Measurements from ENCODE around the gene OR2B6. TPM values are rescaled to one million over a fixed set of nuclear protein-coding genes. Genes with fewer than 3 reads are reported as not detected.

Gene OR2B6
- total RNA-seq, 1 experiment from 2014 or later = not detected

DNA sequence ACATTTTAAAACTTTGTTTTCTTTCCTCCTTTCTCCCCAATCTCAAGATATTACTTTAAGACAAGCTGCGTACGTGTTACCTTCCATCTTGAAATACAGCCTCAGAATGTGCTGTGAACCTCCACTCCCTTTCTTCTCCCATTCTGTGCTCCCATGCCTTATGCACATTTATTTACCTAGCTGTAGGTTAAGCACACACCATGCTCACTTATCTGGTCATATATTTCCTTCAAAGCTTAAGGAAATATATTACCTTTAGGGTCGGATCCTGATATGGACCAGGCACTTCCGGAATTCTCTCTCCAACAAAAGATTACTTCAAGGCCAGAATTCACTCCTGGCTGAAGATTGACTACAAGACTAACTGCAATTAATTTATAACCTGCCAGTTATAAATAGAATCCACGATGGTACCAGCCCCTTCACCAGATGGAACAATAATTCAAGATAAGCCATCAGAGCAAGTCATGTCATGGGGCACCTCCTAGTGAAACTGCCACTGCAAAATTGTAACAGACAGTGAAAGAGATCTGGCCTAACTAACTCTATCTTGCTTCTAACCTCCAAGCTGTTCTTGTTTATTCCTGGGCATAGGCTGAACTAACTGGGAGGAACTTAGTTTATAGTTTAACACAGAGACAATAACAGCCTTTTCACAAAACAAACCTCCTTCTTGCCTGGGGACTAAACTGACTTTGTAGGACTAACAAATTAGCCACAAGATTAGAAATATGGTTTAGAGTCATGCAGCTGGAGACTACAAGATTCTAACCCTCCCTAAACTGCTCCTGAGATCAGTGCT is 47.5 kb downstream of the OR2B6 start:
- Histone ChIP-seq H3K79me1 (ENCODE audit: insufficient read depth, low read depth, low read length, poor library complexity, severe bottlenecking) (no peaks in the 10 kb centered on the region), H2BK5ac (ENCODE audit: insufficient read length, low read length) (no peak overlapping the region), H3K23me2 (ENCODE audit: insufficient read length, low read depth, low read length, poor library complexity, severe bottlenecking) (no peaks in the 10 kb centered on the region), H2BK15ac (ENCODE audit: low read depth, low read length) (no peak overlapping the region), H3K4me2 (ENCODE audit: insufficient read depth, insufficient read length, low read length) (no peak overlapping the region), H4K8ac (replicated peaks; ENCODE audit: insufficient read length, low read depth, low read length) (no peak overlapping the region), H2AK5ac (ENCODE audit: insufficient read length, low read length) (no peak overlapping the region), H3K23ac (ENCODE audit: insufficient read length, low read depth, low read length) (no peak overlapping the region), H3K56ac (ENCODE audit: insufficient read length, low read depth, low read length) (no peak overlapping the region), H3K27ac (ENCODE audit: insufficient read length, low read depth, low read length) (no peak overlapping the region), H3K79me2 (ENCODE audit: insufficient read depth, low read length) (no peaks in the 10 kb centered on the region), H2AFZ (ENCODE audit: low read length) (no peak overlapping the region), H3K9ac (ENCODE audit: extremely low read depth, insufficient read length, low read length) (no peak overlapping the region), H2BK120ac (ENCODE audit: low read depth, low read length, poor library complexity, severe bottlenecking) (no peak overlapping the region), H4K91ac (ENCODE audit: insufficient read length, low read depth, low read length) (no peak overlapping the region), H3K9me3 (ENCODE audit: control insufficient read depth, low read depth, low read length) (no peaks in the 10 kb centered on the region), H3K4me1 (ENCODE audit: insufficient read depth, low read length) (peaks cover 12% of the 10 kb centered on the region; the same call in 1 of the 2 replicates), H4K20me1 (ENCODE audit: control insufficient read depth, insufficient read depth, insufficient read length) (no peaks in the 10 kb centered on the region), H3K4ac (ENCODE audit: low read depth, low read length) (no peak overlapping the region), H3K18ac (ENCODE audit: insufficient read length, low read depth, low read length) (no peak overlapping the region), H2BK12ac (ENCODE audit: insufficient read length, low read depth, low read length) (no peak overlapping the region), H3K27me3 (ENCODE audit: insufficient read depth, low read length) (no peaks in the 10 kb centered on the region), H4K5ac (ENCODE audit: insufficient read length, low read depth, low read length) (no peak overlapping the region), H2BK20ac (ENCODE audit: low read depth, low read length, poor library complexity, severe bottlenecking) (no peak overlapping the region), H3K14ac (ENCODE audit: insufficient read depth, low read length) (no peak overlapping the region), H3T11ph (ENCODE audit: low read length) (no peak overlapping the region)
- Mint-ChIP-seq H3K27ac (peak overlapping the region in 2 of 3 experiments; percentile 87 to 94; a peak in 6 of 7 replicates), H3K9me3 (no peaks in the 10 kb centered on the region; a peak in 1 of 5 replicates), H3K27me3 (ENCODE audit: low read depth) (peaks cover 1% of the 10 kb centered on the region; the same call in 1 of the 2 replicates), H3K4me3 (peak overlapping the region in 1 of 2 experiments; percentile 38; a peak in 1 of 5 replicates), H3K36me3 (ENCODE audit: insufficient read depth in 1 of 3, low read depth in 3 of 3) (no peaks in the 10 kb centered on the region), H3K4me1 (peaks cover 39 to 42% of the 10 kb centered on the region in 2 experiments)
- WGBS (ENCODE audit: extremely low coverage, insufficient read length, low lambda C conversion rate) = no CpG with 5 or more reads among the region's 5 CpGs
- no peak for DNase-seq
- TF ChIP-seq, protein P1, sequence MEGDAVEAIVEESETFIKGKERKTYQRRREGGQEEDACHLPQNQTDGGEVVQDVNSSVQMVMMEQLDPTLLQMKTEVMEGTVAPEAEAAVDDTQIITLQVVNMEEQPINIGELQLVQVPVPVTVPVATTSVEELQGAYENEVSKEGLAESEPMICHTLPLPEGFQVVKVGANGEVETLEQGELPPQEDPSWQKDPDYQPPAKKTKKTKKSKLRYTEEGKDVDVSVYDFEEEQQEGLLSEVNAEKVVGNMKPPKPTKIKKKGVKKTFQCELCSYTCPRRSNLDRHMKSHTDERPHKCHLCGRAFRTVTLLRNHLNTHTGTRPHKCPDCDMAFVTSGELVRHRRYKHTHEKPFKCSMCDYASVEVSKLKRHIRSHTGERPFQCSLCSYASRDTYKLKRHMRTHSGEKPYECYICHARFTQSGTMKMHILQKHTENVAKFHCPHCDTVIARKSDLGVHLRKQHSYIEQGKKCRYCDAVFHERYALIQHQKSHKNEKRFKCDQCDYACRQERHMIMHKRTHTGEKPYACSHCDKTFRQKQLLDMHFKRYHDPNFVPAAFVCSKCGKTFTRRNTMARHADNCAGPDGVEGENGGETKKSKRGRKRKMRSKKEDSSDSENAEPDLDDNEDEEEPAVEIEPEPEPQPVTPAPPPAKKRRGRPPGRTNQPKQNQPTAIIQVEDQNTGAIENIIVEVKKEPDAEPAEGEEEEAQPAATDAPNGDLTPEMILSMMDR (conservative IDR thresholded peaks at IDR 0.05) = no peak

Measured in H9 (cell line).